ENCODE data around the gene PDILT. TPM values are rescaled to one million over a fixed set of nuclear protein-coding genes. Genes with fewer than 3 reads are reported as not detected.

PDILT gene
- total RNA-seq, 1 experiment from 2014 or later = not detected

DNA sequence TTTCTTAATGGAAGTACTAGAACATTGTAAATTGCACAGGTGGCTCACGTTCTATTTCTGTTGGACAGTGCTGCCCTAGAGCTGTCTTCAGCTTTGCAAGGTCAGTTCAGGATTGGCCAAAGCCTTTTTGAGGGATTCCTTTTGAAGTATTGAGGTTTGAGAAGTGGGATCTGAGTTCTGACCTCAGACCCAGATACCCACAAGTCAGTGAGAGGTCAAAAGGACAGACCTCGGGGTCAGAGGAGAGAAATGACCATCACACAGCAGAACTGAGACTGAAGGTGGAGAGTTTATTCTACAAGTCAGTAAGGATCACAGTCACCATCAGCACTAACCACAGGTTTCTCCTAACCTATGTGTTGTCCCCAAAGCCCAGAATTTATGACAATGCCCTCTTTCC lies 6.5 kb upstream of the PDILT start:
- H3K9me3 ChIP-seq (ENCODE audit: control insufficient read depth, low read depth, low read length) = no peaks in the 10 kb centered on the region
- H3K14ac ChIP-seq (ENCODE audit: insufficient read depth, low read length) = no peak overlapping the region
- H3K9ac ChIP-seq (ENCODE audit: extremely low read depth, insufficient read length, low read length) = no peak overlapping the region
- H3K4ac ChIP-seq (ENCODE audit: low read depth, low read length) = no peak overlapping the region
- Mint-ChIP-seq H3K27me3 (ENCODE audit: low read depth) (no peaks in the 10 kb centered on the region), H3K27ac (peak overlapping the region in 1 of 3 experiments; percentile 18; a peak in 2 of 7 replicates), H3K9me3 (peaks cover 0 to 9% of the 10 kb centered on the region in 2 experiments; a peak in 2 of 5 replicates), H3K4me1 (peaks cover 2 to 6% of the 10 kb centered on the region in 2 experiments; a peak in 3 of 4 replicates), H3K4me3 (no peak overlapping the region), H3K36me3 (ENCODE audit: insufficient read depth in 1 of 3, low read depth in 3 of 3) (no peaks in the 10 kb centered on the region; a peak in 1 of 7 replicates)
- no peak overlapping the region for H3K4me2 ChIP-seq (ENCODE audit: insufficient read depth, insufficient read length, low read length)
- no peaks in the 10 kb centered on the region for H3K4me1 ChIP-seq (ENCODE audit: insufficient read depth, low read length)
- H4K91ac ChIP-seq (ENCODE audit: insufficient read length, low read depth, low read length) = no peak overlapping the region
- no peak overlapping the region for H4K5ac ChIP-seq (ENCODE audit: insufficient read length, low read depth, low read length)
- DNase-seq = no peak
- no peak overlapping the region for H2BK20ac ChIP-seq (ENCODE audit: low read depth, low read length, poor library complexity, severe bottlenecking)
- H4K8ac ChIP-seq (replicated peaks; ENCODE audit: insufficient read length, low read depth, low read length) = no peak overlapping the region
- H2BK12ac ChIP-seq (ENCODE audit: insufficient read length, low read depth, low read length) = no peak overlapping the region
- no peaks in the 10 kb centered on the region for H3K79me1 ChIP-seq (ENCODE audit: insufficient read depth, low read depth, low read length, poor library complexity, severe bottlenecking)
- H4K20me1 ChIP-seq (ENCODE audit: control insufficient read depth, insufficient read depth, insufficient read length) = no peaks in the 10 kb centered on the region
- no peak overlapping the region for H2AK5ac ChIP-seq (ENCODE audit: insufficient read length, low read length)
- H3K23ac ChIP-seq (ENCODE audit: insufficient read length, low read depth, low read length) = no peak overlapping the region
- H3K56ac ChIP-seq (ENCODE audit: insufficient read length, low read depth, low read length) = no peak overlapping the region
- no peaks in the 10 kb centered on the region for H3K27me3 ChIP-seq (ENCODE audit: insufficient read depth, low read length)
- H2BK15ac ChIP-seq (ENCODE audit: low read depth, low read length) = no peak overlapping the region
- no CpG with 5 or more reads among the region's 2 CpGs for WGBS (ENCODE audit: extremely low coverage, insufficient read length, low lambda C conversion rate)
- H3K23me2 ChIP-seq (ENCODE audit: insufficient read length, low read depth, low read length, poor library complexity, severe bottlenecking) = no peaks in the 10 kb centered on the region
- H2BK5ac ChIP-seq (ENCODE audit: insufficient read length, low read length) = no peak overlapping the region
- no peak overlapping the region for H3T11ph ChIP-seq (ENCODE audit: low read length)
- no peak overlapping the region for H3K27ac ChIP-seq (ENCODE audit: insufficient read length, low read depth, low read length)
- no peaks in the 10 kb centered on the region for H3K79me2 ChIP-seq (ENCODE audit: insufficient read depth, low read length)
- TF ChIP-seq, protein P1, sequence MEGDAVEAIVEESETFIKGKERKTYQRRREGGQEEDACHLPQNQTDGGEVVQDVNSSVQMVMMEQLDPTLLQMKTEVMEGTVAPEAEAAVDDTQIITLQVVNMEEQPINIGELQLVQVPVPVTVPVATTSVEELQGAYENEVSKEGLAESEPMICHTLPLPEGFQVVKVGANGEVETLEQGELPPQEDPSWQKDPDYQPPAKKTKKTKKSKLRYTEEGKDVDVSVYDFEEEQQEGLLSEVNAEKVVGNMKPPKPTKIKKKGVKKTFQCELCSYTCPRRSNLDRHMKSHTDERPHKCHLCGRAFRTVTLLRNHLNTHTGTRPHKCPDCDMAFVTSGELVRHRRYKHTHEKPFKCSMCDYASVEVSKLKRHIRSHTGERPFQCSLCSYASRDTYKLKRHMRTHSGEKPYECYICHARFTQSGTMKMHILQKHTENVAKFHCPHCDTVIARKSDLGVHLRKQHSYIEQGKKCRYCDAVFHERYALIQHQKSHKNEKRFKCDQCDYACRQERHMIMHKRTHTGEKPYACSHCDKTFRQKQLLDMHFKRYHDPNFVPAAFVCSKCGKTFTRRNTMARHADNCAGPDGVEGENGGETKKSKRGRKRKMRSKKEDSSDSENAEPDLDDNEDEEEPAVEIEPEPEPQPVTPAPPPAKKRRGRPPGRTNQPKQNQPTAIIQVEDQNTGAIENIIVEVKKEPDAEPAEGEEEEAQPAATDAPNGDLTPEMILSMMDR (conservative IDR thresholded peaks at IDR 0.05) = no peak
- H2BK120ac ChIP-seq (ENCODE audit: low read depth, low read length, poor library complexity, severe bottlenecking) = no peak overlapping the region
- H2AFZ ChIP-seq (ENCODE audit: low read length) = no peak overlapping the region
- H3K18ac ChIP-seq (ENCODE audit: insufficient read length, low read depth, low read length) = no peak overlapping the region

Measured in H9 (cell line).